Lower leg skin (tissue), 3 donors: ENCODE results near the gene HDAC3.

Experiments used
- CTCF ChIP-seq, 3 donors: fragments of 450-650 bp; IDR thresholded peaks; one replicate each; pipeline ENCODE4 v1.5.1; 2016; ENCODE audit warnings: antibody characterized with exemption in 3 of 3, mild to moderate bottlenecking in 3 of 3, moderate library complexity in 2 of 3
- POLR2A ChIP-seq, 2 donors: fragments of 450-650 bp; IDR thresholded peaks; one replicate each; pipeline ENCODE4 v1.6.1; 2016 to 2017; ENCODE audit warnings: antibody characterized with exemption in 2 of 2, mild to moderate bottlenecking in 1 of 2, moderate library complexity in 1 of 2

GRCh38 chr5:141634720-141635119, 1.9 kb downstream of the HDAC3 start:
- TF ChIP-seq CTCF (IDR thresholded peaks at IDR 0.05), result no peak
- TF ChIP-seq POLR2A (IDR thresholded peaks at IDR 0.05), result no peak
